ENCODE results near the gene CACHD1.

Gene CACHD1

DNA sequence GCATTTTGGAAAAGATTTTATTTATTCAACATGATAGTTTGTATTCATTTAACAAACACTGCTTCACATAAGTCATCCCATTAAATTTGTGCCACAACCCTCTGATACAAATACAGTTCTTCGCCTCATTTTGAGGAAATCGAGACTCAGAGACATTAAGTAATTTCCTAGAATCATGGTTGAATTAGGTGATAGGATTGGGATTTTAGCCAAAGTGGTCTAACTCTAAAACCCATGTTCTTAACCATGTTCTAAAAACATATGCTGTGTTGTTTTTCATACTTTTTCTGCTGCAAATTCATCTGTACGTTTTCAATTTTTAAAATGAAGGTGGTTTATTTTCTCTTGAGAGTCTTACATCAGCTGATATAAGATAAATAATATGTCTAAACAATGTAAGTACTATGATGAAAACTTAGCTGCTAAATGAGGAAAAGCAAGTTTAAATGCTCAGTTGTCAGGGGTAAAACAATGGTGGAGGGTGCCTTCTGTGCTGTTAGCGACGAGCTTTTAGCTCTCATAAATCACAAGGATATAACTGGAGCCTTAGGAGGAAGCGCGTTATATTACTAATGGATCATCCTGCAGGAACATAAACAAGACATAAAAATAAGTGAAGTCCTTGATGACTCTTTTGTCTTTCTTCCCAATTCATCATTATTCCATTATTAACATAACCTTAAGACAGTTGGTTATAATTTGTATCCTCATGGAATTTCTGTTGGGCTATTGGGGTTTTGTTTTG lies 97.7 kb downstream of the CACHD1 start:
- no peak for DNase-seq (ENCODE audit: low read depth)
- no peak overlapping the region for H3K4me3 ChIP-seq (replicated peaks; ENCODE audit: low read depth, low read length)
- no peak for TF ChIP-seq CTCF (IDR thresholded peaks at IDR 0.05; ENCODE audit: low read length, missing control alignments)

- no peak overlapping the region for H3K4me3 ChIP-seq (replicated peaks; ENCODE audit: low read depth, low read length)
- no peak for TF ChIP-seq CTCF (IDR thresholded peaks at IDR 0.05; ENCODE audit: low read length, missing control alignments)
- DNase-seq (ENCODE audit: low read depth), result no peak
These were observed 98.2 kb downstream of the CACHD1 start for GRCh38 chr1:64568171-64568450.

DNA sequence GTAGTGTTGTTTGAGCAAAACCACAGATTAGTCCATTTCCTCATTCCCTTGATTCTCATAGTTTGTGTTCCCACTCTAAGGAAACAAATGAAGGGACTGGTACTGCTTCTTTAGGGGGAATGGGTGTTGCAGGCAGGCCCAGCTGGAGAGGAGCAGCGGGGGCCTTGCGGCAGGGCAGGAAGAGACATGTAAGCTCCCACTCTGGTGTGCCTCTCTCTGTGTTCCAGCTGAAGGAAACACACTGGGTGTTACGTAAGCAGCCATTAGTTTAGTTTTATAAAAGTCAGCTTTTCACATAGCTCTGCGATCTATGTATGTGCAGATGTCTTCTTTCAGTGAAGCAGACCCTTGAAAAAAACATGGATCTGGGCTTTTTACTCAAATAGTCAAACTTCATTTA lies 99.5 kb downstream of the CACHD1 start:
- no peak overlapping the region for H3K4me3 ChIP-seq (replicated peaks; ENCODE audit: low read depth, low read length)
- DNase-seq (ENCODE audit: low read depth), result no peak
- no peak for TF ChIP-seq CTCF (IDR thresholded peaks at IDR 0.05; ENCODE audit: low read length, missing control alignments)

- H3K4me3 ChIP-seq (replicated peaks; ENCODE audit: low read depth, low read length), result no peak overlapping the region
- DNase-seq (ENCODE audit: low read depth), result no peak
- TF ChIP-seq CTCF (IDR thresholded peaks at IDR 0.05; ENCODE audit: low read length, missing control alignments), result no peak
These were observed 100.4 kb downstream of the CACHD1 start for GRCh38 chr1:64570267-64570855.

GRCh38 chr1:64572222-64572900 lies 102.4 kb downstream of the CACHD1 start:
- no peak for DNase-seq (ENCODE audit: low read depth)
- no peak overlapping the region for H3K4me3 ChIP-seq (replicated peaks; ENCODE audit: low read depth, low read length)
- TF ChIP-seq CTCF (IDR thresholded peaks at IDR 0.05; ENCODE audit: low read length, missing control alignments), result no peak

GRCh38 chr1:64574301-64574700 lies 104.4 kb downstream of the CACHD1 start:
- DNase-seq (ENCODE audit: low read depth), result no peak
- H3K4me3 ChIP-seq (replicated peaks; ENCODE audit: low read depth, low read length), result no peak overlapping the region
- no peak for TF ChIP-seq CTCF (IDR thresholded peaks at IDR 0.05; ENCODE audit: low read length, missing control alignments)
